Measurements from ENCODE around the gene TNK2.
"Not testable (repeated sequence)": the region's sequence is repeated elsewhere in the genome, so short reads cannot be mapped to it uniquely, and the experiment has no call there.

Gene TNK2

DNA sequence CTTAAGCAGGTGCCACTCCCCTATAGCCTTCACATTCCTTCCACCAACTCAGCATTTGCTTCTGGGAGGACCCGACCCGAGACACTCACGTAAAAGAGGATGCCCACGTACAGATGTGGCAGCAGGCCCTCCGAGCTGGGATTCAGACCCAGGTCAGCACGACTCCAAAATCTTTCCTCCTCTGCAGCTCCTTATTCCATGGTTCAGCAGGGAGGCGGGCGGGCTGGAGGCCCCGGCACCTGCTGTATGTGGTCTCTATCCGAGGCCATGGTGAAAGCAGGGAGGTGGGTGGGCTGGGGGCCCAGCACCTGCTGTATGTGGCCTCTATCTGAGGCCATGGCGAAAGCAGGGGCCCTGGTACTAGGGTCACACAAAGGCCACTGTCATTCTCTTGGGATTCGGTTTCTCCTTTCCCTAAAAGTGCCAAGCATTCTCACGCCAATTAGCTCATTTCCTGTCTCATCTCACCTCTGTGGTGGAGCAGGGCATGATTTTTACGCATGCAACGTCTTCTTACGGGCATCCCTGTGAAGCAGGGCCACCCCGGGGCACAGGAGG is 90.7 kb downstream of the TNK2 start:
- TF ChIP-seq, protein P1, sequence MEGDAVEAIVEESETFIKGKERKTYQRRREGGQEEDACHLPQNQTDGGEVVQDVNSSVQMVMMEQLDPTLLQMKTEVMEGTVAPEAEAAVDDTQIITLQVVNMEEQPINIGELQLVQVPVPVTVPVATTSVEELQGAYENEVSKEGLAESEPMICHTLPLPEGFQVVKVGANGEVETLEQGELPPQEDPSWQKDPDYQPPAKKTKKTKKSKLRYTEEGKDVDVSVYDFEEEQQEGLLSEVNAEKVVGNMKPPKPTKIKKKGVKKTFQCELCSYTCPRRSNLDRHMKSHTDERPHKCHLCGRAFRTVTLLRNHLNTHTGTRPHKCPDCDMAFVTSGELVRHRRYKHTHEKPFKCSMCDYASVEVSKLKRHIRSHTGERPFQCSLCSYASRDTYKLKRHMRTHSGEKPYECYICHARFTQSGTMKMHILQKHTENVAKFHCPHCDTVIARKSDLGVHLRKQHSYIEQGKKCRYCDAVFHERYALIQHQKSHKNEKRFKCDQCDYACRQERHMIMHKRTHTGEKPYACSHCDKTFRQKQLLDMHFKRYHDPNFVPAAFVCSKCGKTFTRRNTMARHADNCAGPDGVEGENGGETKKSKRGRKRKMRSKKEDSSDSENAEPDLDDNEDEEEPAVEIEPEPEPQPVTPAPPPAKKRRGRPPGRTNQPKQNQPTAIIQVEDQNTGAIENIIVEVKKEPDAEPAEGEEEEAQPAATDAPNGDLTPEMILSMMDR (IDR thresholded peaks at IDR 0.05): no peak
- Histone ChIP-seq H3K9me3 (no peaks in the 10 kb centered on the region), H3K4me1 (no peaks in the 10 kb centered on the region), H3K27ac (no peak overlapping the region), H3K4me3 (no peak overlapping the region), H3K36me3 (no peaks in the 10 kb centered on the region), H3K27me3 (peaks cover 0 to 34% of the 10 kb centered on the region in 2 donors)
- no peak for DNase-seq
- intact Hi-C loops (cut with DNase I; ENCODE audit: low total_unique reads): no loop called here

DNA sequence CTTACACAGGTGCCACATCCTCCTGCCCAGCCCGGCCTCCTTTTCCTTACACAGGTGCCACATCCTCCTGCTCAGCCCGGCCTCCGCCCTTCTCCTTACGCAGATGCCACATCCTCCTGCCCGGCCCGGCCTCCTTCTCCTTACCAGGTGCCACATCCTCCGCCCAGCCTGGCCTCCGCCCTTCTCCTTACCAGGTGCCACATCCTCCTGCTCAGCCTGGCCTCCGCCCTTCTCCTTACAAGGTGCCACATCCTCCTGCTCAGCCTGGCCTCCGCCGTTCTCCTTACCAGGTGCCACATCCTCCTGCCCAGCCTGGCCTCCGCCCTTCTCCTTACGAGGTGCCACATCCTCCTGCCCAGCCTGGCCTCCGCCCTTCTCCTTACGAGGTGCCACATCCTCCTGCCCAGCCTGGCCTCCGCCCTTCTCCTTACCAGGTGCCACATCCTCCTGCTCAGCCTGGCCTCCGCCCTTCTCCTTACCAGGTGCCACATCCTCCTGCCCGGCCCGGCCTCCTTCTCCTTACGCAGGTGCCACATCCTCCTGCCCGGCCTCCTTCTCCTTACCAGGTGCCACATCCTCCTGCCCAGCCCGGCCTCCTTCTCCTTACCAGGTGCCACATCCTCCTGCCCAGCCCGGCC is 92.0 kb downstream of the TNK2 start:
- H3K4me3 ChIP-seq; H3K27ac ChIP-seq; DNase-seq; H3K4me1 ChIP-seq; H3K9me3 ChIP-seq; H3K36me3 ChIP-seq; intact Hi-C loops (cut with DNase I; ENCODE audit: low total_unique reads): not testable (repeated sequence)
- peaks cover 0 to 35% of the 10 kb centered on the region in 2 donors for H3K27me3 ChIP-seq

DNA sequence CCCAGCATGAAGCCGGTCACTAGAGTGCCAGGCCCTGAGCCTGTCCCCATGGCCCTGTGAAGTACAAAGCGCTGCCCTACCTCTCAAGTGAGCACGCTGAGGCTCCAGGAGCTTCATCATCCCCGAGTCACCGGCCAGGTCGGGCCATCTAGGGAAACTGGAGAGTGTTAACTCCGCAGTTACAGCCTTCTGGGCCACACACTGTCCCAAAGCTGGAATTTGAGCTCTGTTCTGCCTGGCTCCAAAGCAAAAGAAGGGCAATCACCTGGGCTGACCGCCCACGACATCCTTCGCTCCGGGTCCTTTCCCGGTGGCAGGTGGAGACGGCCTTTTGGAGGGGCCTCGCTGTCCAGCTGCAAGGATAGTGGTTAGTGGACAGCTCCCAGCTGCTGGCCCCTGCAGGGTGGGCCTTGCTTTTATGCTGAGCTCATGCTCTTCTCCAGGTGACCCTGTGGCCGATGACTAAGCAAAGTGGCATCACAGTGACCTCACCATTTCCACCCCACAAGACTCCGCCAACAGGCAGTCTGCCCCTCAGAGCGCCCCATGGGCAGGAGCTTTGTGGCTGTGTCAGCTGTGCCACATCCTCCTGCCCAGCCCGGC is 93.1 kb downstream of the TNK2 start:
- Histone ChIP-seq H3K4me1 (no peaks in the 10 kb centered on the region), H3K4me3 (no peak overlapping the region), H3K27me3 (peaks cover 0 to 34% of the 10 kb centered on the region in 2 donors), H3K36me3 (no peaks in the 10 kb centered on the region), H3K27ac (no peak overlapping the region), H3K9me3 (no peaks in the 10 kb centered on the region)
- TF ChIP-seq, protein P1 (IDR thresholded peaks at IDR 0.05): no peak
- intact Hi-C loops (cut with DNase I; ENCODE audit: low total_unique reads): no loop called here
- no peak for DNase-seq

DNA sequence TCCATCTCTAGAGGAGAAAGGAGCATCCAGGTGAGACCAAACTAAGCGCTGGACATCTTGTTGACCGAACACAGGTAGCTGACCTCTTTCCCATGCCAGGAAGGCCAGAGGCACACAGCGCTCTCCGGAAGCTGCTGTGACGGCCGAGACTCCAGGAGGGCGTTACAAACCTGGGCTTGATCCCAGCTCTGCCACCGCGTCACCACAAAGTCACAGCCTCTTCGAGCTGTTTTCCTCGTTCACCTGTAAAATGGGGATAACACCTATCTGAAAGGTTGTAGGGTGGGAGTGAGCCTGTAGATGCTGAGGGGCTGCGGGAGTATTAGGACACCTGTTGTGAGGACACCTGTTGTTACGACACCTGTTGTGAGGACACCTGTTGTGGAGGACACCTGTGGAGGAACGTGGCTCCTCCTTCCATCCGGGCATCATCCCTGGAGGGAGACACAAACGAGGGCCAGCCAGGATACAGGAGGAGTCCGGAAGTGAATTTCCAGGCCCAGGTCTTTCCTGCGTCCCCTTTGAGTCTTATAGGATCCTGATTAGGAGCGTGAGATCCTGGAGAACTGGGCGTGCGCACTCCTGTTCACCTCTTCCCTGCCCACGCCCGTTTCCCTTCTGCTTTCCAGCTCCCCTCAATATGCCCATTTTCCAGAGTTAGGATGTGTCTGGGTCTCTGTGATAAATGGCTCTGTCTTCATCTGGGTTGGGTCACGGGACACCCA is 94.3 kb downstream of the TNK2 start:
- H3K27me3 ChIP-seq: peaks cover 0 to 42% of the 10 kb centered on the region in 2 donors
- intact Hi-C loops (cut with DNase I; ENCODE audit: low total_unique reads): no loop called here
- H3K4me3 ChIP-seq: no peak overlapping the region
- H3K9me3 ChIP-seq: no peaks in the 10 kb centered on the region
- no peak overlapping the region for H3K27ac ChIP-seq
- no peaks in the 10 kb centered on the region for H3K36me3 ChIP-seq
- no peaks in the 10 kb centered on the region for H3K4me1 ChIP-seq
- TF ChIP-seq, protein P1 (IDR thresholded peaks at IDR 0.05): no peak
- DNase-seq: no peak

Measured in tibial artery (tissue), 4 donors.